ENCODE data around the gene NLRC5.

NLRC5 gene

DNA sequence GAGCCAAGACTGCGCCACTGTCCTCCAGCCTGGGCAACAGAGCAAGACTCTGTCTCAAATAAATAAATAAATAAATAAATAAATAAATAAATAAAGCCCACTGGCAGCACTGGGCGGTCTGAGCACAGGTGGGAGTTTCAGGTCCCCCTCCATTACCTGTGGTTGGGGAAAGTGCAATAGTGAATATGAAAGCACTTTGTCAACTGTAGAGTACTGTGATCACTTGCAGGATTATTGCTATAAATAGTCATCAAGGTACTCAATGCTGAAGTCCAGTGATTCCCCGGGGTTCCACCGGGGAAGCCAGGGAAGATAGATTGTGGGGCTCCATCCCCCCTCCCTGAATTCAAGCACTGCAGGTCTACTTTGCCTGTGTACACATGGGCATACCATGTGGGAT, 60.3 kb downstream of the NLRC5 start (continued):
- TF ChIP-seq, protein P1, sequence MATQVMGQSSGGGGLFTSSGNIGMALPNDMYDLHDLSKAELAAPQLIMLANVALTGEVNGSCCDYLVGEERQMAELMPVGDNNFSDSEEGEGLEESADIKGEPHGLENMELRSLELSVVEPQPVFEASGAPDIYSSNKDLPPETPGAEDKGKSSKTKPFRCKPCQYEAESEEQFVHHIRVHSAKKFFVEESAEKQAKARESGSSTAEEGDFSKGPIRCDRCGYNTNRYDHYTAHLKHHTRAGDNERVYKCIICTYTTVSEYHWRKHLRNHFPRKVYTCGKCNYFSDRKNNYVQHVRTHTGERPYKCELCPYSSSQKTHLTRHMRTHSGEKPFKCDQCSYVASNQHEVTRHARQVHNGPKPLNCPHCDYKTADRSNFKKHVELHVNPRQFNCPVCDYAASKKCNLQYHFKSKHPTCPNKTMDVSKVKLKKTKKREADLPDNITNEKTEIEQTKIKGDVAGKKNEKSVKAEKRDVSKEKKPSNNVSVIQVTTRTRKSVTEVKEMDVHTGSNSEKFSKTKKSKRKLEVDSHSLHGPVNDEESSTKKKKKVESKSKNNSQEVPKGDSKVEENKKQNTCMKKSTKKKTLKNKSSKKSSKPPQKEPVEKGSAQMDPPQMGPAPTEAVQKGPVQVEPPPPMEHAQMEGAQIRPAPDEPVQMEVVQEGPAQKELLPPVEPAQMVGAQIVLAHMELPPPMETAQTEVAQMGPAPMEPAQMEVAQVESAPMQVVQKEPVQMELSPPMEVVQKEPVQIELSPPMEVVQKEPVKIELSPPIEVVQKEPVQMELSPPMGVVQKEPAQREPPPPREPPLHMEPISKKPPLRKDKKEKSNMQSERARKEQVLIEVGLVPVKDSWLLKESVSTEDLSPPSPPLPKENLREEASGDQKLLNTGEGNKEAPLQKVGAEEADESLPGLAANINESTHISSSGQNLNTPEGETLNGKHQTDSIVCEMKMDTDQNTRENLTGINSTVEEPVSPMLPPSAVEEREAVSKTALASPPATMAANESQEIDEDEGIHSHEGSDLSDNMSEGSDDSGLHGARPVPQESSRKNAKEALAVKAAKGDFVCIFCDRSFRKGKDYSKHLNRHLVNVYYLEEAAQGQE (tag by site-specific recombination; IDR thresholded peaks at IDR 0.05), result no peak

DNA sequence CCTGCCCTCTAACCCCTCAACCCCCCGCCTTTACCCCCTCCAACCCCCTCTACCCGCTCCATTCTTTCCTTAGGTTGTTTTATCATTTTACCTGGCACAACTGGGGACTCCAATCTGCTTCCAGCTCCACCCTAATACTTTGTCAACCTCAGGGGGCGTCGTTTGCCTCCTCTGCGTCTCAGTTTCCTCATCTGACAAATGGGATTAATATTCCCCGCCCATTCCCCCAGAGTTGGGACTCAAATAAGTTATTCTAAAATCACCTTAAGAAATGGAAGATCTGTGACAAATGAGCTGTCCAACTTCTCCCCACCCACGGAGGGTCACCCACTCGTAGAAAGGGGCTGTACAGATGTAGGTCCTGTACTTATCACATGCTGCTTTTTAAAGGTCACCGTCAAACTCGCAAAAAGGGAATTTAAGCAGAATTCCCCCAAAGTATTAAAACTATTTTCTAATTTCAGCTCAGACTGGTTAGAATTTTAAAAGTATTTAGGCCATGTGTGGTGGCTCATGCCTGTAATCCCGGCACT, 62.4 kb downstream of the NLRC5 start:
- H3K27ac ChIP-seq (ENCODE audit: extremely low read depth, low read depth, low read length), result no peak overlapping the region
- no peaks in the 10 kb centered on the region for H3K9me3 ChIP-seq (ENCODE audit: control insufficient read depth, insufficient read depth, low read depth, low read length)
- POLR2A ChIA-PET, result interaction anchor here (0.6 kb wide), 1 partner anchor 11 kb away, joined by 3 read pairs; no protein-coding TSS in a partner anchor
- TF ChIP-seq ZNF830 (tag by site-specific recombination; IDR thresholded peaks at IDR 0.05; ENCODE audit: low read depth), result no peak
- TF ChIP-seq BCL11B (tag by site-specific recombination; IDR thresholded peaks at IDR 0.05; ENCODE audit: low read depth), result no peak
- no peak for TF ChIP-seq ZNF214 (tag by site-specific recombination; IDR thresholded peaks at IDR 0.05; ENCODE audit: borderline replicate concordance)
- TF ChIP-seq, protein P2, sequence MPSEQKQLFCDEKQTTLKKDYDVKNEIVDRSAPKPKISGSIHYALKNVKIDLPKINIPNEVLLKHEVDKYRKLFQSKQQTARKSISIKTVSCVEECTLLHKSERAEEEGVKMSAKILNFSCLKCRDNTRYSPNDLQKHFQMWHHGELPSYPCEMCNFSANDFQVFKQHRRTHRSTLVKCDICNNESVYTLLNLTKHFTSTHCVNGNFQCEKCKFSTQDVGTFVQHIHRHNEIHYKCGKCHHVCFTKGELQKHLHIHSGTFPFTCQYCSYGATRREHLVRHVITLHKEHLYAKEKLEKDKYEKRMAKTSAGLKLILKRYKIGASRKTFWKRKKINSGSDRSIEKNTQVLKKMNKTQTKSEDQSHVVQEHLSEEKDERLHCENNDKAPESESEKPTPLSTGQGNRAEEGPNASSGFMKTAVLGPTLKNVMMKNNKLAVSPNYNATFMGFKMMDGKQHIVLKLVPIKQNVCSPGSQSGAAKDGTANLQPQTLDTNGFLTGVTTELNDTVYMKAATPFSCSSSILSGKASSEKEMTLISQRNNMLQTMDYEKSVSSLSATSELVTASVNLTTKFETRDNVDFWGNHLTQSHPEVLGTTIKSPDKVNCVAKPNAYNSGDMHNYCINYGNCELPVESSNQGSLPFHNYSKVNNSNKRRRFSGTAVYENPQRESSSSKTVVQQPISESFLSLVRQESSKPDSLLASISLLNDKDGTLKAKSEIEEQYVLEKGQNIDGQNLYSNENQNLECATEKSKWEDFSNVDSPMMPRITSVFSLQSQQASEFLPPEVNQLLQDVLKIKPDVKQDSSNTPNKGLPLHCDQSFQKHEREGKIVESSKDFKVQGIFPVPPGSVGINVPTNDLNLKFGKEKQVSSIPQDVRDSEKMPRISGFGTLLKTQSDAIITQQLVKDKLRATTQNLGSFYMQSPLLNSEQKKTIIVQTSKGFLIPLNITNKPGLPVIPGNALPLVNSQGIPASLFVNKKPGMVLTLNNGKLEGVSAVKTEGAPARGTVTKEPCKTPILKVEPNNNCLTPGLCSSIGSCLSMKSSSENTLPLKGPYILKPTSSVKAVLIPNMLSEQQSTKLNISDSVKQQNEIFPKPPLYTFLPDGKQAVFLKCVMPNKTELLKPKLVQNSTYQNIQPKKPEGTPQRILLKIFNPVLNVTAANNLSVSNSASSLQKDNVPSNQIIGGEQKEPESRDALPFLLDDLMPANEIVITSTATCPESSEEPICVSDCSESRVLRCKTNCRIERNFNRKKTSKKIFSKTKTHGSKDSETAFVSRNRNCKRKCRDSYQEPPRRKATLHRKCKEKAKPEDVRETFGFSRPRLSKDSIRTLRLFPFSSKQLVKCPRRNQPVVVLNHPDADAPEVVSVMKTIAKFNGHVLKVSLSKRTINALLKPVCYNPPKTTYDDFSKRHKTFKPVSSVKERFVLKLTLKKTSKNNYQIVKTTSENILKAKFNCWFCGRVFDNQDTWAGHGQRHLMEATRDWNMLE (tag by site-specific recombination; conservative IDR thresholded peaks at IDR 0.05; ENCODE audit: low read depth), result no peak
- TF ChIP-seq ZNF621 (tag by site-specific recombination; IDR thresholded peaks at IDR 0.05), result no peak
- TF ChIP-seq, protein P3, sequence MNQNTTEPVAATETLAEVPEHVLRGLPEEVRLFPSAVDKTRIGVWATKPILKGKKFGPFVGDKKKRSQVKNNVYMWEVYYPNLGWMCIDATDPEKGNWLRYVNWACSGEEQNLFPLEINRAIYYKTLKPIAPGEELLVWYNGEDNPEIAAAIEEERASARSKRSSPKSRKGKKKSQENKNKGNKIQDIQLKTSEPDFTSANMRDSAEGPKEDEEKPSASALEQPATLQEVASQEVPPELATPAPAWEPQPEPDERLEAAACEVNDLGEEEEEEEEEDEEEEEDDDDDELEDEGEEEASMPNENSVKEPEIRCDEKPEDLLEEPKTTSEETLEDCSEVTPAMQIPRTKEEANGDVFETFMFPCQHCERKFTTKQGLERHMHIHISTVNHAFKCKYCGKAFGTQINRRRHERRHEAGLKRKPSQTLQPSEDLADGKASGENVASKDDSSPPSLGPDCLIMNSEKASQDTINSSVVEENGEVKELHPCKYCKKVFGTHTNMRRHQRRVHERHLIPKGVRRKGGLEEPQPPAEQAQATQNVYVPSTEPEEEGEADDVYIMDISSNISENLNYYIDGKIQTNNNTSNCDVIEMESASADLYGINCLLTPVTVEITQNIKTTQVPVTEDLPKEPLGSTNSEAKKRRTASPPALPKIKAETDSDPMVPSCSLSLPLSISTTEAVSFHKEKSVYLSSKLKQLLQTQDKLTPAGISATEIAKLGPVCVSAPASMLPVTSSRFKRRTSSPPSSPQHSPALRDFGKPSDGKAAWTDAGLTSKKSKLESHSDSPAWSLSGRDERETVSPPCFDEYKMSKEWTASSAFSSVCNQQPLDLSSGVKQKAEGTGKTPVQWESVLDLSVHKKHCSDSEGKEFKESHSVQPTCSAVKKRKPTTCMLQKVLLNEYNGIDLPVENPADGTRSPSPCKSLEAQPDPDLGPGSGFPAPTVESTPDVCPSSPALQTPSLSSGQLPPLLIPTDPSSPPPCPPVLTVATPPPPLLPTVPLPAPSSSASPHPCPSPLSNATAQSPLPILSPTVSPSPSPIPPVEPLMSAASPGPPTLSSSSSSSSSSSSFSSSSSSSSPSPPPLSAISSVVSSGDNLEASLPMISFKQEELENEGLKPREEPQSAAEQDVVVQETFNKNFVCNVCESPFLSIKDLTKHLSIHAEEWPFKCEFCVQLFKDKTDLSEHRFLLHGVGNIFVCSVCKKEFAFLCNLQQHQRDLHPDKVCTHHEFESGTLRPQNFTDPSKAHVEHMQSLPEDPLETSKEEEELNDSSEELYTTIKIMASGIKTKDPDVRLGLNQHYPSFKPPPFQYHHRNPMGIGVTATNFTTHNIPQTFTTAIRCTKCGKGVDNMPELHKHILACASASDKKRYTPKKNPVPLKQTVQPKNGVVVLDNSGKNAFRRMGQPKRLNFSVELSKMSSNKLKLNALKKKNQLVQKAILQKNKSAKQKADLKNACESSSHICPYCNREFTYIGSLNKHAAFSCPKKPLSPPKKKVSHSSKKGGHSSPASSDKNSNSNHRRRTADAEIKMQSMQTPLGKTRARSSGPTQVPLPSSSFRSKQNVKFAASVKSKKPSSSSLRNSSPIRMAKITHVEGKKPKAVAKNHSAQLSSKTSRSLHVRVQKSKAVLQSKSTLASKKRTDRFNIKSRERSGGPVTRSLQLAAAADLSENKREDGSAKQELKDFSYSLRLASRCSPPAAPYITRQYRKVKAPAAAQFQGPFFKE (tag by site-specific recombination; IDR thresholded peaks at IDR 0.05; ENCODE audit: borderline replicate concordance), result no peak
- TF ChIP-seq ZNF670 (tag by site-specific recombination; IDR thresholded peaks at IDR 0.05; ENCODE audit: low read depth), result no peak
- no peak for TF ChIP-seq ZBTB17 (tag by site-specific recombination; IDR thresholded peaks at IDR 0.05)
- no peak for TF ChIP-seq ZNF747 (tag by site-specific recombination; IDR thresholded peaks at IDR 0.05)
- no peaks in the 10 kb centered on the region for H3K4me1 ChIP-seq (ENCODE audit: control insufficient read depth, insufficient read depth, low read length)
- H3K4me3 ChIP-seq (ENCODE audit: low read depth, low read length), result no peak overlapping the region
- CTCF ChIA-PET, result interaction anchor here (1.0 to 3.4 kb wide), 2 partner anchors 32 to 86 kb away, joined by 4 to 12 read pairs; no protein-coding TSS in a partner anchor
- no peaks in the 10 kb centered on the region for H3K36me3 ChIP-seq (ENCODE audit: control insufficient read depth in 2 of 2, insufficient read depth in 1 of 2, low read length in 2 of 2)
